ENCODE measurements around the gene GRAMD1A. TPM values are rescaled to one million over a fixed set of nuclear protein-coding genes. Genes with fewer than 3 reads are reported as not detected.

GRAMD1A gene
- total RNA-seq, 1 donor from 2014 or later, result 67.4 TPM

DNA sequence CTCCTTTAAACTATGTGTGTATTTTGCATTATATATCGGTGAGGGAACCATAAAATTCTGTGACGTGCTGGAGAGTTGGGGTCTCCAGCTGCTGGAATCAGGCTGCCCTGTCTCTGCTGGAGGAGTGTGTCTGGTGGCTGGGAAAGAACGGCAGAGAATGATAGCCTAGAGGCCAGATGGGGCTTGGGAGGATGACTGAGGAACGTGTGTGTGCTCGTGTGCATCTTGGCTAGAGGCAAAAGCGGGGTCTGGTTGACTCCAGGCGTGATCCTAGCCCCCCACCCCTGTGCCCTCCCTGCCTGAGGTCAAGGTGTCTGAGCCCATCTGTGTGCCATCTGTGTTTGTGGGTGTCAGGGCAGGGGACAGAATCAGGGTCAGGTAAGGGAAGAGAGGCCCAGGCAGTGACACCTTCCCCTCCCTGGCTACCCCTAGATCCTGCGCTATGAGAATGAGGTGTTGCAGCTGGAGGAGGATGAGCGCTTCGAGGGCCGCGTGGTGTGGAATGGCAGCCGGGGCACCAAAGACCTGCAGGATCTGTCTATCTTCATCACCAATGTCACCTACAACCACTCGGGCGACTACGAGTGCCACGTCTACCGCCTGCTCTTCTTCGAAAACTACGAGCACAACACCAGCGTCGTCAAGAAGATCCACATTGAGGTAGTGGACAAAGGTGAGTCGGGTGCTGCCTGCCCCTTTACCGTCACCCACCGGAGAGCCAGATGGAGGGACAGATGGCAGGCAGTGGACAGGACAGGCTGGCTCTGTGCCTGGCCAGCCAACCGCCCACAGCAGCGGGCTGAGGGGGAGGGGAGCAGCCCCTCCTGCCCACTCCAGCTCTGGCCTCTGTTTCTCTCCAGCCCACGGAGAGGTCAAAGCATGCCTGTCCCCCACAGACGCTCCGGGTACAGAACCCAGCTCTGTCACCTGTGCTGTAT is 33.2 kb downstream of the GRAMD1A start:
- H2AFZ ChIP-seq (ENCODE audit: low read depth, low read length), result no peak overlapping the region
- no peaks in the 10 kb centered on the region for H3K36me3 ChIP-seq (ENCODE audit: insufficient read depth, low read length)
- peaks cover 4% of the 10 kb centered on the region for H3K9me3 Mint-ChIP-seq (ENCODE audit: unreplicated experiment)
- H3K4me1 Mint-ChIP-seq (ENCODE audit: low read depth, unreplicated experiment), result no peaks in the 10 kb centered on the region
- H3K36me3 Mint-ChIP-seq (ENCODE audit: low read depth, unreplicated experiment), result peaks cover 16% of the 10 kb centered on the region
- peaks cover 2% of the 10 kb centered on the region for H3K27me3 ChIP-seq (ENCODE audit: insufficient read depth, low read length)
- no peak for FAIRE-seq
- H3K9me3 ChIP-seq (ENCODE audit: insufficient read depth, low read depth, low read length), result no peaks in the 10 kb centered on the region
- H3K4me1 ChIP-seq (ENCODE audit: insufficient read depth, low read length), result peaks cover 10% of the 10 kb centered on the region
- peaks cover 32% of the 10 kb centered on the region for H3K27me3 Mint-ChIP-seq (ENCODE audit: low read depth, unreplicated experiment)
- no peak overlapping the region for H3K9ac ChIP-seq (ENCODE audit: low read length)
- H3K27ac Mint-ChIP-seq (ENCODE audit: unreplicated experiment), result no peak overlapping the region
- peaks cover 14% of the 10 kb centered on the region for H4K20me1 ChIP-seq (ENCODE audit: insufficient read depth, low read length)
- no peak overlapping the region for H3K4me2 ChIP-seq (ENCODE audit: low read length)
- TF ChIP-seq EZH2 (IDR thresholded peaks at IDR 0.05; ENCODE audit: insufficient read depth, low read length), result no peak
- TF ChIP-seq, protein P1, sequence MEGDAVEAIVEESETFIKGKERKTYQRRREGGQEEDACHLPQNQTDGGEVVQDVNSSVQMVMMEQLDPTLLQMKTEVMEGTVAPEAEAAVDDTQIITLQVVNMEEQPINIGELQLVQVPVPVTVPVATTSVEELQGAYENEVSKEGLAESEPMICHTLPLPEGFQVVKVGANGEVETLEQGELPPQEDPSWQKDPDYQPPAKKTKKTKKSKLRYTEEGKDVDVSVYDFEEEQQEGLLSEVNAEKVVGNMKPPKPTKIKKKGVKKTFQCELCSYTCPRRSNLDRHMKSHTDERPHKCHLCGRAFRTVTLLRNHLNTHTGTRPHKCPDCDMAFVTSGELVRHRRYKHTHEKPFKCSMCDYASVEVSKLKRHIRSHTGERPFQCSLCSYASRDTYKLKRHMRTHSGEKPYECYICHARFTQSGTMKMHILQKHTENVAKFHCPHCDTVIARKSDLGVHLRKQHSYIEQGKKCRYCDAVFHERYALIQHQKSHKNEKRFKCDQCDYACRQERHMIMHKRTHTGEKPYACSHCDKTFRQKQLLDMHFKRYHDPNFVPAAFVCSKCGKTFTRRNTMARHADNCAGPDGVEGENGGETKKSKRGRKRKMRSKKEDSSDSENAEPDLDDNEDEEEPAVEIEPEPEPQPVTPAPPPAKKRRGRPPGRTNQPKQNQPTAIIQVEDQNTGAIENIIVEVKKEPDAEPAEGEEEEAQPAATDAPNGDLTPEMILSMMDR (IDR thresholded peaks at IDR 0.05; ENCODE audit: insufficient read depth, low read depth, low read length), result no peak
- no peak overlapping the region for H3K4me3 Mint-ChIP-seq (ENCODE audit: unreplicated experiment)
- H3K4me3 ChIP-seq (ENCODE audit: insufficient read depth, low read depth, low read length), result no peak overlapping the region
- no peak overlapping the region for H3K27ac ChIP-seq (ENCODE audit: low read depth, low read length)
- DNase-seq (ENCODE audit: low read depth), result no peak
- no peaks in the 10 kb centered on the region for H3K79me2 ChIP-seq (ENCODE audit: insufficient read depth, low read length)

DNA sequence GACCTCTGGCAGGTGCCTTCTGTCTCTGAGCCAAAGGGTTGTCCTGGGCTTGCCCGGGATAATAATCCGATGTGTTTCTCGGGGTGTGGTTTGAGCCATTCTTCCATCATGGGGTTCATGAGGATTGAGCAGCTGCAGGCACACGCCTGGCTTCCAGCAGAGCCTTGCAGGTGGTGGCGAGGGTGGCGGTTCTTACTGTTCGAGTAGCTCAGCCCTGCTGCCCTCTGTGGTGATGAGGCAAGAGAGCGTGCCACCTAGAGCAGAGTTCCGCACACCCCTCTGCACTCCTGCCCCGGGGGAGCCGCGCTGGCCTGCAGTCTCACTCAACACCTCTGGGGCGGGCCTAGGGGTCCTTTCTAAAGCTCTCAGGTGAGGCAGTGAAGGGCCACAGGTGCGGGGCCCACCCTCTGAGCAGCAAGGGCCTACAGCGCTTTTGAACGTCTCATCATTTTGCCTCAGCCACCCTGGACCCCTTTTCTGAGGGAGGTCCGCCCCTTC is 33.9 kb downstream of the GRAMD1A start:
- Mint-ChIP-seq H3K36me3 (ENCODE audit: low read depth, unreplicated experiment) (peaks cover 15% of the 10 kb centered on the region), H3K27me3 (ENCODE audit: low read depth, unreplicated experiment) (peaks cover 34% of the 10 kb centered on the region), H3K27ac (ENCODE audit: unreplicated experiment) (no peak overlapping the region), H3K4me3 (ENCODE audit: unreplicated experiment) (no peak overlapping the region), H3K9me3 (ENCODE audit: unreplicated experiment) (peaks cover 4% of the 10 kb centered on the region), H3K4me1 (ENCODE audit: low read depth, unreplicated experiment) (no peaks in the 10 kb centered on the region)
- Histone ChIP-seq H3K4me2 (ENCODE audit: low read length) (no peak overlapping the region), H3K9ac (ENCODE audit: low read length) (no peak overlapping the region), H3K36me3 (ENCODE audit: insufficient read depth, low read length) (no peaks in the 10 kb centered on the region), H3K27ac (ENCODE audit: low read depth, low read length) (no peak overlapping the region), H3K79me2 (ENCODE audit: insufficient read depth, low read length) (no peaks in the 10 kb centered on the region), H4K20me1 (ENCODE audit: insufficient read depth, low read length) (peaks cover 12% of the 10 kb centered on the region), H2AFZ (ENCODE audit: low read depth, low read length) (no peak overlapping the region), H3K4me3 (ENCODE audit: insufficient read depth, low read depth, low read length) (no peak overlapping the region), H3K4me1 (ENCODE audit: insufficient read depth, low read length) (peaks cover 10% of the 10 kb centered on the region), H3K27me3 (ENCODE audit: insufficient read depth, low read length) (peaks cover 2% of the 10 kb centered on the region), H3K9me3 (ENCODE audit: insufficient read depth, low read depth, low read length) (no peaks in the 10 kb centered on the region)
- FAIRE-seq (no peak), DNase-seq (ENCODE audit: low read depth) (no peak)
- TF ChIP-seq EZH2 (IDR thresholded peaks at IDR 0.05; ENCODE audit: insufficient read depth, low read length), result no peak
- TF ChIP-seq, protein P1 (IDR thresholded peaks at IDR 0.05; ENCODE audit: insufficient read depth, low read depth, low read length), result no peak

All from astrocyte (in vitro differentiated cells and primary cell).